Nephron progenitor cell (in vitro differentiated cells): Measurements from ENCODE around the gene PDLIM3.

Experiments used
- DNase-seq: peaks from one replicate; pipeline ENCODE4 v3.0.0; 2021
- H3K27ac Mint-ChIP-seq: 2 replicates; pipeline ENCODE4 v1.8.0; 2021; ENCODE audit warnings: mild to moderate bottlenecking, moderate library complexity, mixed read lengths
- H3K27me3 Mint-ChIP-seq: 2 replicates; pipeline ENCODE4 v1.8.0; 2021; ENCODE audit warnings: mild to moderate bottlenecking, low read depth, mixed read lengths; ENCODE audit not compliant: poor library complexity
- H3K36me3 Mint-ChIP-seq: 2 replicates; pipeline ENCODE4 v1.8.0; 2021; ENCODE audit warnings: low read depth, mixed read lengths
- H3K4me1 Mint-ChIP-seq: 2 replicates; pipeline ENCODE4 v1.8.0; 2021; ENCODE audit warnings: mixed read lengths
- H3K4me3 Mint-ChIP-seq: 2 replicates; pipeline ENCODE4 v1.8.0; 2021; ENCODE audit warnings: mild to moderate bottlenecking, moderate library complexity, mixed read lengths
- H3K9me3 Mint-ChIP-seq: 2 replicates; pipeline ENCODE4 v1.8.0; 2021; ENCODE audit warnings: mild to moderate bottlenecking, moderate library complexity, mixed read lengths
- CTCF ChIP-seq: fragments of 200-600 bp; sonication (generic); IDR thresholded peaks from 2 replicates; pipeline ENCODE4 v1.5.0; 2021; ENCODE audit warnings: antibody characterized with exemption

PDLIM3 gene

DNA sequence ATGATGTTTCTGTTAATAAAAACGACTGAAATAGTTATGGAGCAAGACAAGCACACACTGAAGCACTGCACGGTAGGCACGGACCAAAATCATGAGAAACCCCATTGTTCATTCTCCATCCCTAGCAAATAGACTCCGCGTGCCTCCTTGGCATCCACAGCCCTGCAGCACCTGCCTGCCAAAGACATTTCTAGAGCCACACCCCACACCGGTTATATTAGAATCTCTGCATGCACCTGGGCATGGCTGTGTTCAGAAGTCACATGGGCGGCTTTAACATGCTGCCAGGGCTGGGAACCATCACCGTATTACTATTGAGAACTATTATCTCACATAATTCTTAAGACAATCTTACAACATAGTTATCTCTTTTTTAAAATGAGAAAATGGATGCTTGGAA, 5.9 kb downstream of the PDLIM3 start:
- no peak for DNase-seq
- H3K4me1 Mint-ChIP-seq, result peaks cover 5% of the 10 kb centered on the region
- H3K9me3 Mint-ChIP-seq, result peaks cover 10% of the 10 kb centered on the region
- H3K27me3 Mint-ChIP-seq, result peaks cover 30% of the 10 kb centered on the region
- no peak overlapping the region for H3K4me3 Mint-ChIP-seq
- no peak for TF ChIP-seq CTCF
- H3K36me3 Mint-ChIP-seq, result no peaks in the 10 kb centered on the region
- H3K27ac Mint-ChIP-seq, result no peak overlapping the region

GRCh38 chr4:185524888-185525863, 10.1 kb downstream of the PDLIM3 start:
- Mint-ChIP-seq H3K4me1 (no peaks in the 10 kb centered on the region), H3K27me3 (peaks cover 16% of the 10 kb centered on the region), H3K27ac (no peak overlapping the region), H3K36me3 (no peaks in the 10 kb centered on the region), H3K9me3 (peaks cover 10% of the 10 kb centered on the region), H3K4me3 (no peak overlapping the region)
- DNase-seq, result no peak
- TF ChIP-seq CTCF, result no peak

GRCh38 chr4:185523862-185524261, 11.4 kb downstream of the PDLIM3 start:
- peaks cover 7% of the 10 kb centered on the region for H3K27me3 Mint-ChIP-seq
- H3K4me3 Mint-ChIP-seq, result no peak overlapping the region
- H3K9me3 Mint-ChIP-seq, result peaks cover 10% of the 10 kb centered on the region
- no peaks in the 10 kb centered on the region for H3K4me1 Mint-ChIP-seq
- H3K36me3 Mint-ChIP-seq, result no peaks in the 10 kb centered on the region
- DNase-seq, result no peak
- TF ChIP-seq CTCF, result no peak
- no peak overlapping the region for H3K27ac Mint-ChIP-seq

- H3K4me1 Mint-ChIP-seq, result no peaks in the 10 kb centered on the region
- H3K27me3 Mint-ChIP-seq, result peaks cover 4% of the 10 kb centered on the region
- DNase-seq, result no peak
- H3K9me3 Mint-ChIP-seq, result peaks cover 10% of the 10 kb centered on the region
- no peak for TF ChIP-seq CTCF
- H3K36me3 Mint-ChIP-seq, result no peaks in the 10 kb centered on the region
- no peak overlapping the region for H3K27ac Mint-ChIP-seq
- H3K4me3 Mint-ChIP-seq, result no peak overlapping the region
Measured at GRCh38 chr4:185522451-185522850, 12.9 kb downstream of the PDLIM3 start.

DNA sequence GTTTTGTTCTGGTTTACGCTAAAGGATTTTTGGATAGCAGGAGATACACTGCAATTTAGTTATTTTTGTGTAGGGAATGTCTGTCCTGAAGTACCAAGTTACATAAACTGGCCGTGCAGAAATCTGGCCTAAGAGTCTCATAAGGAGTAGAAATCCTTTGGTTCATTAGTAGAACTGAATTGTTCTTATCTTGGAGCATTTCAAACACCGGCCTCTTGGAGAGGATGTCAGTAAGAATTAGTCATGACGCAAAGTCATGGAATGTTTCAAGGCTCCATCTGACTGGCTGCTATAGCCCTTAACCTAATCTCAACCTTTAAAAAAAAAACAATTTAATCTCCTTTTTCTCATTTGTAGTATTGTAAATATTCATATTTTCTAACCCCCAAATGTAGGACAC, 15.2 kb downstream of the PDLIM3 start:
- no peak for DNase-seq
- Mint-ChIP-seq H3K4me1 (no peaks in the 10 kb centered on the region), H3K4me3 (no peak overlapping the region), H3K9me3 (no peaks in the 10 kb centered on the region), H3K36me3 (no peaks in the 10 kb centered on the region), H3K27ac (no peak overlapping the region), H3K27me3 (no peaks in the 10 kb centered on the region)
- TF ChIP-seq CTCF, result no peak

- no peaks in the 10 kb centered on the region for H3K9me3 Mint-ChIP-seq
- H3K36me3 Mint-ChIP-seq, result no peaks in the 10 kb centered on the region
- H3K4me3 Mint-ChIP-seq, result no peak overlapping the region
- no peak overlapping the region for H3K27ac Mint-ChIP-seq
- H3K4me1 Mint-ChIP-seq, result peaks cover 9% of the 10 kb centered on the region
- TF ChIP-seq CTCF, result no peak
- no peaks in the 10 kb centered on the region for H3K27me3 Mint-ChIP-seq
- no peak for DNase-seq
Measured at GRCh38 chr4:185518494-185518893, 16.8 kb downstream of the PDLIM3 start.
